Activated T-helper 9 cell treated with anti-CD3 and anti-CD28 coated beads, Interleukin-2, amount 50 U/mL, for 16 hours (primary cell): ENCODE results near the gene XYLT1.

Experiments
- DNase-seq: peaks from one replicate; pipeline ENCODE4 v3.0.0-alpha.2; 2020; ENCODE audit warnings: low read depth

Gene XYLT1

DNA sequence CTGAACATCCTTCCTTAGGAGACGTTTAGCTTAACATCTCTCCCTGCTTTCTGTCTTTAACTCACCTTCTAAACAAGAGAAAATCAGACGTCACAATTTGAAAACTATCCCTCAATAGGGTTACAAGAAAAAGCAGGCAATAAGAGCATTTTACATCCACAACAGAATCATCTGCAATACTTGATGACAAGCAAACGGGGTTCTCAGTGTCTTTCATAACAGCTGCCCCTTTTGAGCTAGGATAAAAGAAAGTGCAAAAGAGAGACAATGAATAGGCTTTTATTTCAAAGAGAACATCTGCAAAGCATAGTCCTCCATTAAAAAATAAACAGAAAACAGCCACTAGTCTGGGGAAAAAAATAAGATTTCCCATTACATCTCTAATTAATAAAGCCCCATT, 13.2 kb downstream of the XYLT1 start:
- DNase-seq, result no peak

GRCh38 chr16:17454162-17454730, 16.5 kb downstream of the XYLT1 start:
- no peak for DNase-seq

- no peak for DNase-seq
Observed at GRCh38 chr16:17453364-17454038, 17.3 kb downstream of the XYLT1 start.

DNA sequence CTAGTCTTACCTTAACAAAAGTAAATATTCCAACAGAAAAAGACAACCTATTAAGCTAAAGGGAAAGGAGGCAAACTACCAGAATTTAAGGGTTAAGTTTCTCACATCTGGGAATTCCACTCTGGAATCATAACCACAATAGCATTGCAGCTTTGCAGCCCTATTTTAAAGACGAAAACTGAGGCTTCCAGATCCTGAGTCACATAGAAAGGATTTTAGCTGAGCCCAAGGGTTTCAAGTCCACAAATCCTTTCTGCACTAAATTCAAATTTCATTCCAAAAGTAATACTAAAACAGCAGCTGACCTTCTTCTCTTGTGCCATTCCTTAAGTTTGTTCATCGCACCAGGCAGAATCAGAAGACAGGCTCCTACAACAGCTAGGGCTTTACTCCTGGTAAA, 17.8 kb downstream of the XYLT1 start:
- no peak for DNase-seq

DNA sequence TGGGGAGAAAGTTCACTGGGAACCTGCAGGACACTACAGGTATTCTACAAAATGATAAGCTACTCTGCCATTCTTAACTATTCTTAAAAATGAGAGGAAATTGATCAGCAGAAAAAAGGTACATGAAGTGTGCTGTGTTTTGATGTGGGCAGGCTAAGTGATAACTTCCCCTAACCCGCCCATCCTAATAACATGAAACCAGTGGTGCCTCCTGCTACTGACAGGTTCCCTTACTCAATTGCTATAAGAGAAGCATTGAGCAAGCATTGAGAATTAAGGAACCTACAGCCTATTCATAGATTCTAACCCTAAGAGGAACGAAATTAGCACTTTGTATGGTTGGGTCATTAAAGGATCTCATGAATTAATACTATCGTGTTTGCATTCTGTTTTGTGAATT, 18.9 kb downstream of the XYLT1 start:
- no peak for DNase-seq

- no peak for DNase-seq
Observed at GRCh38 chr16:17450291-17450690, 20.5 kb downstream of the XYLT1 start.

DNA sequence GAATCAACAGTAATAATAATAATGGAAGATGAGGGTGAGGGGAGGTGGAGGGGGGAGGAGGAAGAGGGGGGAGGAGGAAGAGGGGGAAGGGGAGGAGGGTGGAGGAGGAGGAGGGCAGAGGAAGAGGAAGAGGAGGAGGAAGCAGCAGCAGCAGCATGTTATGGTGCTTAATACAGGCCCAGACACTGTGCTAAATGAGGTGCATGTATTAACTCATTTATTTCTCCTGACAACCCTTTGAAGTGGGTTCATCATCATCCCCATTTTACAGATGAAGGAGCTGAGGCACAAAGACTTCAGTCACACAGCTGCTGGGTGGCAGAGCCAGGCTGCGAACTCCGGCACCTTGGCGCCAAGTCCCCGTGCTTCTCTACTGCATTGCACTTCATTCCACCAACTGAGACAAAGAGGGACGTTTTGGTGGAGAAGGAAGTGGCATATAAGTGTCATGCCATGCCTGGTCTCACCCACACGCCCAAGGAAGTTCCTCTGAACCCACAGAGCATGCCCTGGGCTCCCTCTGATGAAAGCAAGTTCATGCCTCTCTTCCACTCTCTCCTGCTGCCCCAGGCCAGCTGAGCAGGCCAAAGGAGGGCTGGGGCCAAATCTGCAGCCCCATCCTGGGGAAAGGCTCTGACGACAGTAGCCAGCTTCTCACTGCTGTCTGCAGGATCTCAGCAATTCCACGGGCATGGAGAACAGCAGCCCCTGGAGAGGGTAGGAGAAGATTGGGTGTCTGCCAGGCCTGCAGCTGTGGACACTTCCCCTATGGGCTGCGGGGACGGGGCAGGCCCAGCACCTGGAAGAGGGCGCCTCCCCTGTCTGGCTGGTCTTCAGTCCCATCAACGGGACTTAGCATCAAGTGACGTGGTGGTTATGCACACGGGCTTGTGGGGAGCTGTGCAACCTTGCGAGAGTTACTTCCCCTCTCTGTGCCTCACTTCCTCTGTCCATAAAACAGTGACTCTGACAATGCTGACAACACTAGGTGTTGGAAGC, 21.8 kb downstream of the XYLT1 start:
- DNase-seq, result no peak

DNA sequence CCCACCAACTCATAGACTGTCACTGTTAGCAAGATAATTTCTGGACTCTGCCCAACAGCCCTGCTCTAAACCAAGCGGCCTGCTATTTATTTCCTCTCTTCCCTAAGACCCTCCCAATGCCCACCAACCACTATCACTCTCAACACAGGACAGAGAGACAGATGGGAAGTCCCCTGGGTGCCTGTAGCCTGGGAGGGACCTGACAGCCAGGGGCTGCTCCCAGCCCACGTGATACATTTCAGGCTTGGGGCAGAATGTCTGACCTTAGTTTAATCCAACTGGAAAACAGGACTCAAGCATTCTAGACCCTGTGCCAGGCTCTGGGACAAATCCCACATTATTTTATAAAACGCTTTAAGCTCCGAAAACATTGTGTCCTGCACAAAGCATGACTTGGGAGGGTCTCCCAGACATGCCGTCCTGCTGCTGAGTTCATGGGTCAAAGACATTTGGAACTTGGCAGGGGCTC, 23.6 kb downstream of the XYLT1 start:
- DNase-seq, result no peak

- no peak for DNase-seq
Observed at GRCh38 chr16:17446661-17447060, 24.1 kb downstream of the XYLT1 start.

GRCh38 chr16:17445421-17445820, 25.3 kb downstream of the XYLT1 start:
- DNase-seq, result no peak

GRCh38 chr16:17444658-17445057, 26.1 kb downstream of the XYLT1 start:
- no peak for DNase-seq

GRCh38 chr16:17440131-17440530, 30.6 kb downstream of the XYLT1 start:
- DNase-seq, result no peak

GRCh38 chr16:17439580-17439979, 31.2 kb downstream of the XYLT1 start:
- no peak for DNase-seq

GRCh38 chr16:17437981-17438380, 32.8 kb downstream of the XYLT1 start:
- no peak for DNase-seq

DNA sequence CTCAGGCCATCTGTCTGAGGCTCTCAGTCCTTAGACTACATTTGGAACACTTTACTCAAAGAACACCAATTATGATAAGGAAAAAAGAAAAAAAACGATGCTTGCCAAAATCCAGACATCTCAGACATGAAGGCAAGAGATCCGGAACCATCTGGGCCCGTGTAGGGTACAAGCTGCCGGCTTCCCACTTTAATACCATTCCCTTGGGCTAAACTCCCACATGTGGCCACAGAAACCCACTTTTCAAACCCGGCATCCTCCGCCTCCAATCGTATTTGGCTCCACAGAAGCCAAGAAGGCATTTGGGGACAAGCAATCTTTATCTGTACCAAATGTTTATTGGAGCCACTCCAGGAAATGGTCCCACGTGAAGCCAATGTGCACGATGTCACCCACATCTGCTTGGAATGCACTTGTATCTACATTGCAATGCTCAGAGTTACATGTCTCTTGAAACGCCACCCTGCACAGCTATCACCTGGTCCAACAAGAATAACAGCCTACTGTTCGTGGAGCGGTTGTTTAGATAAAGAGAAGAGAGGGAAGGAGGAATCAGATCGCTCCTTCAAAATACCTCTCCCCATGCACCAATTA, 33.5 kb downstream of the XYLT1 start:
- no peak for DNase-seq

- DNase-seq, result no peak
Observed at GRCh38 chr16:17435318-17435717, 35.4 kb downstream of the XYLT1 start.

DNA sequence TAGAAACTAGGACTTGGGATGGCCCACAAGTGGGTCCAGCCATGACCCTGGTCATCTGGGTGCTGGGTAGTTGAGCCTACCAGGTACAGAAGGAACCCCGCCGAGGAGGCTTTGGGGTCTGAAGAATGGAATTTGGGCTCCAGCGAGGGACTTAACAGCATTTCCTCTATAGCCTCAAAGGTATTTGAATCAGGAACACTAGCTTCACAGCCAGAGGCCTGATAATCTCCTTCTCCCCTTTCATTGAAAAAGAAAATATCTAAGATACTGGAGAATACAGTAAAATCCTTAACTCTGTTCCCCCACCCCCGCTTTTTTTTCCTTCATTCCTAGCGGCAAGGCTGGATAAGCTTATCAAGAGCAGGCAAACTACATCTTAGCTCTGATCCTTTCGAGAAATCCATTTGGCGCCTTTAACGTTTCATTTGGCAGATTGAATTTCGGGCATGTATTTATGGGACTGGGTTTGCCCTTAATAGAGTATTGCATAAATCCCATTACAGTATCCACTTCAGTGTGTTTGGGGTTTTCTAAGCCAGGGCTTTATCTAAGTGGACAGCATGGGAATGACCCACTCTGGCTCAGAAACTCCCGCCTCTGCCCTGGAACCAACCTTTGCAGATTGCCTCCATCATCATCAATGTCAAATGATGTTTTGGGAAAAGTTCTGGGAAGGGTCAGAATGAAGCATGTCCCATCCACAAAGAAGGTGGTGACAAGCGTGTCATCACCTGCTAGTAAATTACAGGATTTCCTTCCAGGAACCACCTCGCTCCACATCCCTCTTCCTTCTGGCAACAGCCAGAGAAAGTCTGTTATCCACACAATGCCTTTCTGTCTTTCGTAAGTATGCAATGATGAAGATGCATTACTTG, 36.9 kb downstream of the XYLT1 start:
- DNase-seq, result no peak

- DNase-seq, result no peak
Observed at GRCh38 chr16:17432901-17433576, 37.7 kb downstream of the XYLT1 start.

- no peak for DNase-seq
Observed at GRCh38 chr16:17431968-17432625, 38.7 kb downstream of the XYLT1 start.

GRCh38 chr16:17431012-17431411, 39.7 kb downstream of the XYLT1 start:
- no peak for DNase-seq
